GM12878 (cell line): ENCODE results near the gene SRL.

Source experiments
- CHD2 ChIP-seq: IDR thresholded peaks from 2 replicates; pipeline ENCODE4 v1.6.1; 2011; ENCODE audit warnings: low read depth, low read length, improper control_type of control experiment, borderline replicate concordance
- CREB1 ChIP-seq: IDR thresholded peaks from 2 replicates; pipeline ENCODE4 v1.6.1; 2012; ENCODE audit warnings: low read depth, mild to moderate bottlenecking, inconsistent platforms
- MAX ChIP-seq: IDR thresholded peaks from 2 replicates; pipeline ENCODE4 v1.6.1; 2012; ENCODE audit warnings: low read depth, low read length, improper control_type of control experiment
- NFYB ChIP-seq: IDR thresholded peaks from 2 replicates; pipeline ENCODE4 v1.6.1; 2011; ENCODE audit warnings: low read depth, mild to moderate bottlenecking, low read length, improper control_type of control experiment, moderate library complexity; ENCODE audit not compliant: insufficient read depth
- POLR2A ChIP-seq: IDR thresholded peaks from 2 replicates; pipeline ENCODE4 v1.6.1; 2011; ENCODE audit warnings: low read depth, mild to moderate bottlenecking, low read length
- REST ChIP-seq: IDR thresholded peaks from 2 replicates; pipeline ENCODE4 v1.6.1; 2012; ENCODE audit warnings: mild to moderate bottlenecking, low read depth, low read length
- TCF7 ChIP-seq: IDR thresholded peaks from 2 replicates; pipeline ENCODE4 v1.6.1; 2014; ENCODE audit warnings: antibody characterized with exemption, borderline replicate concordance
- YY1 ChIP-seq: IDR thresholded peaks from 2 replicates; pipeline ENCODE4 v1.6.1; 2011; ENCODE audit warnings: low read depth, mild to moderate bottlenecking, low read length
- TF ChIP-seq, protein P1 (sequence below), 3 experiments: IDR thresholded peaks in 2 of 3; conservative IDR thresholded peaks in 1 of 3; 2 replicates each; pipeline ENCODE4 v1.5.1; 2011; ENCODE audit warnings: low read depth in 3 of 3, low read length in 3 of 3, mild to moderate bottlenecking in 3 of 3, control low read depth in 2 of 3, moderate library complexity in 2 of 3, inconsistent platforms in 1 of 3, mixed read lengths in 1 of 3; ENCODE audit not compliant: control insufficient read depth in 2 of 3, insufficient read depth in 1 of 3; ENCODE audit errors: extremely low read depth in 1 of 3
- TF ChIP-seq, protein P2 (sequence below): IDR thresholded peaks from 2 replicates; pipeline ENCODE4 v1.6.1; 2012; ENCODE audit warnings: improper control_type of control experiment, low read depth, low read length; ENCODE audit not compliant: insufficient replicate concordance
- TF ChIP-seq, protein P3 (sequence below): IDR thresholded peaks from 2 replicates; pipeline ENCODE4 v1.6.1; 2011; ENCODE audit warnings: mild to moderate bottlenecking, low read depth, low read length, moderate library complexity; ENCODE audit not compliant: insufficient replicate concordance

DNA sequence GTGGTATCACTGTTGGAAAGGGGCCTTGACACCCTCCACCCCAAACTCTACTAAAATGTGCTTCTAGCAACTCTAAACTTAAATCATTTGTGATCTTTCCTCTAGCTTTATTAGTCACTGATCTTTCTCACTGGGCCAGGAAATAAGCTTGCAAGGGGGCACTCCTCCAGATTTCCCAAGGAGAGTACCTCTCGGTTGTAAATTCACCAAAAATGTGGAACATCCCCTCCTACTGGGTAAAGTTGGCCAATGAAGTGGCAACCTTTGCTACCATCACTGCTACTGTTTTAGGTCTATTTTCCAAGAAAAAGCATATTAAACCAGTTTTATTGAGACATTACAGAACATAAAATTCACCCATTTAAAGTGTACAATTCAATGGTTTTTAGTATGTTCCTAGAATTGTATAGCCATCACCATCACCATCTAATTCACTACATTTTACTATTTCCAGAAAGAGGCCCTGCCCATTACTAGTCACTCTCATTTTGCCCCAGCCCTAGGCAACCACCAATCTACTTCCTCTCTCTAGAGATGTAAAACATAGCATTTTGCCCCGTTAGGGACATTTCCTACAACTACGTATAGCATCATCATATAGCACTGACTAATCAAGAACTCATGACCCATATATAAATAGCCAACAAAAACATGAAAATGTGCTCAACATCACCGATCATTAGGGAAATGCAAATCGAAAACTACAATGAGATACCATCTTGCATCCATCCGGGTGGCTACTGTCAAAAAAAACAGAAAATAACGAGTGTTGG is 81.0 kb downstream of the SRL start:
- TF ChIP-seq, protein P1, sequence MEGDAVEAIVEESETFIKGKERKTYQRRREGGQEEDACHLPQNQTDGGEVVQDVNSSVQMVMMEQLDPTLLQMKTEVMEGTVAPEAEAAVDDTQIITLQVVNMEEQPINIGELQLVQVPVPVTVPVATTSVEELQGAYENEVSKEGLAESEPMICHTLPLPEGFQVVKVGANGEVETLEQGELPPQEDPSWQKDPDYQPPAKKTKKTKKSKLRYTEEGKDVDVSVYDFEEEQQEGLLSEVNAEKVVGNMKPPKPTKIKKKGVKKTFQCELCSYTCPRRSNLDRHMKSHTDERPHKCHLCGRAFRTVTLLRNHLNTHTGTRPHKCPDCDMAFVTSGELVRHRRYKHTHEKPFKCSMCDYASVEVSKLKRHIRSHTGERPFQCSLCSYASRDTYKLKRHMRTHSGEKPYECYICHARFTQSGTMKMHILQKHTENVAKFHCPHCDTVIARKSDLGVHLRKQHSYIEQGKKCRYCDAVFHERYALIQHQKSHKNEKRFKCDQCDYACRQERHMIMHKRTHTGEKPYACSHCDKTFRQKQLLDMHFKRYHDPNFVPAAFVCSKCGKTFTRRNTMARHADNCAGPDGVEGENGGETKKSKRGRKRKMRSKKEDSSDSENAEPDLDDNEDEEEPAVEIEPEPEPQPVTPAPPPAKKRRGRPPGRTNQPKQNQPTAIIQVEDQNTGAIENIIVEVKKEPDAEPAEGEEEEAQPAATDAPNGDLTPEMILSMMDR (IDR thresholded peaks at IDR 0.05 in 2 of 3, conservative IDR thresholded peaks at IDR 0.05 in 1 of 3; ENCODE audit: control insufficient read depth in 2 of 3, extremely low read depth in 1 of 3, insufficient read depth in 1 of 3, low read depth in 3 of 3, low read length in 3 of 3), result no peak
- TF ChIP-seq YY1 (no peak), NFYB (no peak), CHD2 (no peak), CREB1 (no peak), MAX (no peak), TCF7 (no peak), POLR2A (no peak), REST (no peak)
- TF ChIP-seq, protein P2, sequence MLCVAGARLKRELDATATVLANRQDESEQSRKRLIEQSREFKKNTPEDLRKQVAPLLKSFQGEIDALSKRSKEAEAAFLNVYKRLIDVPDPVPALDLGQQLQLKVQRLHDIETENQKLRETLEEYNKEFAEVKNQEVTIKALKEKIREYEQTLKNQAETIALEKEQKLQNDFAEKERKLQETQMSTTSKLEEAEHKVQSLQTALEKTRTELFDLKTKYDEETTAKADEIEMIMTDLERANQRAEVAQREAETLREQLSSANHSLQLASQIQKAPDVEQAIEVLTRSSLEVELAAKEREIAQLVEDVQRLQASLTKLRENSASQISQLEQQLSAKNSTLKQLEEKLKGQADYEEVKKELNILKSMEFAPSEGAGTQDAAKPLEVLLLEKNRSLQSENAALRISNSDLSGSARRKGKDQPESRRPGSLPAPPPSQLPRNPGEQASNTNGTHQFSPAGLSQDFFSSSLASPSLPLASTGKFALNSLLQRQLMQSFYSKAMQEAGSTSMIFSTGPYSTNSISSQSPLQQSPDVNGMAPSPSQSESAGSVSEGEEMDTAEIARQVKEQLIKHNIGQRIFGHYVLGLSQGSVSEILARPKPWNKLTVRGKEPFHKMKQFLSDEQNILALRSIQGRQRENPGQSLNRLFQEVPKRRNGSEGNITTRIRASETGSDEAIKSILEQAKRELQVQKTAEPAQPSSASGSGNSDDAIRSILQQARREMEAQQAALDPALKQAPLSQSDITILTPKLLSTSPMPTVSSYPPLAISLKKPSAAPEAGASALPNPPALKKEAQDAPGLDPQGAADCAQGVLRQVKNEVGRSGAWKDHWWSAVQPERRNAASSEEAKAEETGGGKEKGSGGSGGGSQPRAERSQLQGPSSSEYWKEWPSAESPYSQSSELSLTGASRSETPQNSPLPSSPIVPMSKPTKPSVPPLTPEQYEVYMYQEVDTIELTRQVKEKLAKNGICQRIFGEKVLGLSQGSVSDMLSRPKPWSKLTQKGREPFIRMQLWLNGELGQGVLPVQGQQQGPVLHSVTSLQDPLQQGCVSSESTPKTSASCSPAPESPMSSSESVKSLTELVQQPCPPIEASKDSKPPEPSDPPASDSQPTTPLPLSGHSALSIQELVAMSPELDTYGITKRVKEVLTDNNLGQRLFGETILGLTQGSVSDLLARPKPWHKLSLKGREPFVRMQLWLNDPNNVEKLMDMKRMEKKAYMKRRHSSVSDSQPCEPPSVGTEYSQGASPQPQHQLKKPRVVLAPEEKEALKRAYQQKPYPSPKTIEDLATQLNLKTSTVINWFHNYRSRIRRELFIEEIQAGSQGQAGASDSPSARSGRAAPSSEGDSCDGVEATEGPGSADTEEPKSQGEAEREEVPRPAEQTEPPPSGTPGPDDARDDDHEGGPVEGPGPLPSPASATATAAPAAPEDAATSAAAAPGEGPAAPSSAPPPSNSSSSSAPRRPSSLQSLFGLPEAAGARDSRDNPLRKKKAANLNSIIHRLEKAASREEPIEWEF, result no peak
- TF ChIP-seq, protein P3, sequence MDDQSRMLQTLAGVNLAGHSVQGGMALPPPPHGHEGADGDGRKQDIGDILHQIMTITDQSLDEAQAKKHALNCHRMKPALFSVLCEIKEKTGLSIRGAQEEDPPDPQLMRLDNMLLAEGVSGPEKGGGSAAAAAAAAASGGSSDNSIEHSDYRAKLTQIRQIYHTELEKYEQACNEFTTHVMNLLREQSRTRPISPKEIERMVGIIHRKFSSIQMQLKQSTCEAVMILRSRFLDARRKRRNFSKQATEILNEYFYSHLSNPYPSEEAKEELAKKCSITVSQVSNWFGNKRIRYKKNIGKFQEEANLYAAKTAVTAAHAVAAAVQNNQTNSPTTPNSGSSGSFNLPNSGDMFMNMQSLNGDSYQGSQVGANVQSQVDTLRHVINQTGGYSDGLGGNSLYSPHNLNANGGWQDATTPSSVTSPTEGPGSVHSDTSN, result no peak
